Ishikawa (cell line): ENCODE data around the gene PRRC2B.

Experiments
- CEBPB ChIP-seq: IDR thresholded peaks from 2 replicates; pipeline ENCODE4 v1.6.1; 2012
- CREB1 ChIP-seq: IDR thresholded peaks from 2 replicates; pipeline ENCODE4 v1.6.1; 2012; ENCODE audit warnings: low read depth
- EGR1 ChIP-seq: IDR thresholded peaks from 2 replicates; pipeline ENCODE4 v1.6.1; 2012
- EP300 ChIP-seq: IDR thresholded peaks from 2 replicates; pipeline ENCODE4 v1.6.1; 2012; ENCODE audit warnings: borderline replicate concordance
- FOXM1 ChIP-seq: IDR thresholded peaks from 2 replicates; pipeline ENCODE4 v1.6.1; 2012; ENCODE audit warnings: low read depth, borderline replicate concordance
- NFIC ChIP-seq: IDR thresholded peaks from 2 replicates; pipeline ENCODE4 v1.6.1; 2012
- RAD21 ChIP-seq: IDR thresholded peaks from 2 replicates; pipeline ENCODE4 v1.6.1; 2012; ENCODE audit warnings: low read depth
- TAF1 ChIP-seq: IDR thresholded peaks from 2 replicates; pipeline ENCODE4 v1.6.1; 2012; ENCODE audit warnings: low read depth, mild to moderate bottlenecking
- TCF12 ChIP-seq: IDR thresholded peaks from 2 replicates; pipeline ENCODE4 v1.6.1; 2012; ENCODE audit warnings: low read depth
- TEAD4 ChIP-seq: IDR thresholded peaks from 2 replicates; pipeline ENCODE4 v1.6.1; 2012
- YY1 ChIP-seq: IDR thresholded peaks from 2 replicates; pipeline ENCODE4 v1.6.1; 2012; ENCODE audit warnings: low read depth
- ZBTB7A ChIP-seq: IDR thresholded peaks from 2 replicates; pipeline ENCODE4 v1.6.1; 2012; ENCODE audit warnings: low read depth
- TF ChIP-seq, protein P1 (sequence below): IDR thresholded peaks from 2 replicates; pipeline ENCODE4 v1.6.1; 2012; ENCODE audit warnings: low read depth, mild to moderate bottlenecking
- TF ChIP-seq, protein P2 (sequence below): IDR thresholded peaks from 2 replicates; pipeline ENCODE4 v1.6.1; 2012
- TF ChIP-seq, protein P3 (sequence below): IDR thresholded peaks from 2 replicates; pipeline ENCODE4 v1.6.1; 2012

The PRRC2B gene

GRCh38 chr9:131382850-131383729 is 10.8 kb upstream of the PRRC2B start:
- TF ChIP-seq CEBPB = 0 out of 2 replicates have a peak, but pooled peaks have one; percentile 12
- TF ChIP-seq YY1 = no peak
- TF ChIP-seq EGR1 = no peak
- TF ChIP-seq, protein P1, sequence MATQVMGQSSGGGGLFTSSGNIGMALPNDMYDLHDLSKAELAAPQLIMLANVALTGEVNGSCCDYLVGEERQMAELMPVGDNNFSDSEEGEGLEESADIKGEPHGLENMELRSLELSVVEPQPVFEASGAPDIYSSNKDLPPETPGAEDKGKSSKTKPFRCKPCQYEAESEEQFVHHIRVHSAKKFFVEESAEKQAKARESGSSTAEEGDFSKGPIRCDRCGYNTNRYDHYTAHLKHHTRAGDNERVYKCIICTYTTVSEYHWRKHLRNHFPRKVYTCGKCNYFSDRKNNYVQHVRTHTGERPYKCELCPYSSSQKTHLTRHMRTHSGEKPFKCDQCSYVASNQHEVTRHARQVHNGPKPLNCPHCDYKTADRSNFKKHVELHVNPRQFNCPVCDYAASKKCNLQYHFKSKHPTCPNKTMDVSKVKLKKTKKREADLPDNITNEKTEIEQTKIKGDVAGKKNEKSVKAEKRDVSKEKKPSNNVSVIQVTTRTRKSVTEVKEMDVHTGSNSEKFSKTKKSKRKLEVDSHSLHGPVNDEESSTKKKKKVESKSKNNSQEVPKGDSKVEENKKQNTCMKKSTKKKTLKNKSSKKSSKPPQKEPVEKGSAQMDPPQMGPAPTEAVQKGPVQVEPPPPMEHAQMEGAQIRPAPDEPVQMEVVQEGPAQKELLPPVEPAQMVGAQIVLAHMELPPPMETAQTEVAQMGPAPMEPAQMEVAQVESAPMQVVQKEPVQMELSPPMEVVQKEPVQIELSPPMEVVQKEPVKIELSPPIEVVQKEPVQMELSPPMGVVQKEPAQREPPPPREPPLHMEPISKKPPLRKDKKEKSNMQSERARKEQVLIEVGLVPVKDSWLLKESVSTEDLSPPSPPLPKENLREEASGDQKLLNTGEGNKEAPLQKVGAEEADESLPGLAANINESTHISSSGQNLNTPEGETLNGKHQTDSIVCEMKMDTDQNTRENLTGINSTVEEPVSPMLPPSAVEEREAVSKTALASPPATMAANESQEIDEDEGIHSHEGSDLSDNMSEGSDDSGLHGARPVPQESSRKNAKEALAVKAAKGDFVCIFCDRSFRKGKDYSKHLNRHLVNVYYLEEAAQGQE = no peak
- no peak for TF ChIP-seq ZBTB7A
- peak; percentile 81 for TF ChIP-seq NFIC
- TF ChIP-seq, protein P2, sequence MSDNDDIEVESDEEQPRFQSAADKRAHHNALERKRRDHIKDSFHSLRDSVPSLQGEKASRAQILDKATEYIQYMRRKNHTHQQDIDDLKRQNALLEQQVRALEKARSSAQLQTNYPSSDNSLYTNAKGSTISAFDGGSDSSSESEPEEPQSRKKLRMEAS = peak; percentile 70
- TF ChIP-seq CREB1 = no peak
- TF ChIP-seq FOXM1 = peak; percentile 46; the same call in 1 of the 2 replicates
- peak; percentile 96 for TF ChIP-seq TCF12
- TF ChIP-seq, protein P3, sequence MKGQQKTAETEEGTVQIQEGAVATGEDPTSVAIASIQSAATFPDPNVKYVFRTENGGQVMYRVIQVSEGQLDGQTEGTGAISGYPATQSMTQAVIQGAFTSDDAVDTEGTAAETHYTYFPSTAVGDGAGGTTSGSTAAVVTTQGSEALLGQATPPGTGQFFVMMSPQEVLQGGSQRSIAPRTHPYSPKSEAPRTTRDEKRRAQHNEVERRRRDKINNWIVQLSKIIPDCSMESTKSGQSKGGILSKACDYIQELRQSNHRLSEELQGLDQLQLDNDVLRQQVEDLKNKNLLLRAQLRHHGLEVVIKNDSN = no peak
- peak; percentile 36 for TF ChIP-seq RAD21
- peak; percentile 99 for TF ChIP-seq TEAD4
- TF ChIP-seq TAF1 = 0 out of 2 replicates have a peak, but pooled peaks have one; percentile 12
- peak; percentile 52; the same call in 1 of the 2 replicates for TF ChIP-seq EP300

DNA sequence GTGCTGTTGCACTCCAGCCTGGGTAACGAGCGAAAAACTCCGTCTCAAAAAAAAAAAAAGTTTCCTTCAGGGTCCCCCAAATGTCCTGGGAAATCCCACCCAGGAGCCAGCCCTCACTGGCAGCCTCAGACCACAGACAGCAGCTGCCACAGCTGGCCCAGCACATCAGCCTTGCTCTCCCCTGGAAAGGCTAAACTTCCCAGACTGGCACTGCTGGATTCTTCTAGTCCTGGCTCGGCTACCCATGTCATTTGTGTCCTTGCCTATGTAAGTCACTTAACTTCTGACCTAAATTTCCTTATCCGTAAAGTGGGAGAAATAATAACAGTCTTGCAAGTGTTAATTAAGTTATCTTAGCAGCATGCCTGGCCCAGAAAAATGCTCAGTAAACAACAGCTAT is 8.6 kb upstream of the PRRC2B start:
- TF ChIP-seq CREB1 (no peak), EGR1 (no peak), ZBTB7A (no peak), CEBPB (no peak), NFIC (no peak), TEAD4 (no peak), FOXM1 (no peak), TAF1 (no peak), TCF12 (no peak), YY1 (no peak), EP300 (no peak), RAD21 (no peak)
- TF ChIP-seq, protein P3 = no peak
- TF ChIP-seq, protein P2 = no peak
- TF ChIP-seq, protein P1 = no peak

DNA sequence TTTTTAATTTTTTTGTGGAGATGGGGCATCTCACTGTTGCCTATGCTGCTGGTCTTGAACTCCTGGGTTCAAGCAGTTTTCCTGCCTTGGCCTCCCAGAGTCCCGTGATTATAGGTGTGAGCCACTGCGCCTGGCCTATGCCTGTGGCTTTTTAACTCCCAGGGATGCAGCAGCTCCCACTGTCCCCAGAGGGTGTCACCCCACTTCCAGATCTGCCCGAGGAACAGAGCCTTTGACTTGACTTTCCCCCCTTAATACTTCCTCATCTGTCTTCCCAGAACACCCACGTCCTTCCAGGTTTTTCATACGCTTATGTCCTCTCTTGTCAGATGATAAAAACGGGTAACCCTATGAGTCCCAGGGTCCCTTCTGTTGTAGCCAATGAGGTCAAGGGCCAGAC is 7.6 kb upstream of the PRRC2B start:
- TF ChIP-seq, protein P1 = no peak
- TF ChIP-seq EP300 (no peak), RAD21 (peak; percentile 30; the same call in 1 of the 2 replicates)

DNA sequence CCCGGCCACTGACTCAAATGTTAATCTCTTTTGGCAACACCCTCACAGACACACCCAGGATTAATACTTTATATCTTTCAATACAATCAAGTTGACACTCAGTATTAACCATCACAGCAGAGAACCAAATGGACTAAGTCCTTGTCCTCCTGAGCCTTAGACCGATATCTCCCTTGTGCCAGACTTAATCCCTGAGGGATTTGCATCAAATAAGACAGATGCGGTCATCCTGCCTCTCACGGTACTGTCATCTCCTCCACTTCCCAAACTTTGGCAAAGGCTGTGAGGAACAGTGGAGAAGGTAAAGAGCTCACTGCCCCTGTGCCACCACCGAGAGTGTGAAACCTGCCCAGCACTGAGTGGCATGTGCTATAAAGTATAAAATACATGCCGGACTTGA is 6.5 kb upstream of the PRRC2B start:
- TF ChIP-seq, protein P2 = no peak
- no peak for TF ChIP-seq TEAD4
- TF ChIP-seq RAD21 = no peak
- TF ChIP-seq ZBTB7A = no peak
- TF ChIP-seq EGR1 = no peak
- TF ChIP-seq NFIC = no peak
- no peak for TF ChIP-seq FOXM1
